ENCODE results near the gene GMNN. TPM values are rescaled to one million over a fixed set of nuclear protein-coding genes. Genes with fewer than 3 reads are reported as not detected.

GMNN gene
- total RNA-seq, 6 donors from 2014 or later = 6.5 to 10.3 (median 8.9) TPM

DNA sequence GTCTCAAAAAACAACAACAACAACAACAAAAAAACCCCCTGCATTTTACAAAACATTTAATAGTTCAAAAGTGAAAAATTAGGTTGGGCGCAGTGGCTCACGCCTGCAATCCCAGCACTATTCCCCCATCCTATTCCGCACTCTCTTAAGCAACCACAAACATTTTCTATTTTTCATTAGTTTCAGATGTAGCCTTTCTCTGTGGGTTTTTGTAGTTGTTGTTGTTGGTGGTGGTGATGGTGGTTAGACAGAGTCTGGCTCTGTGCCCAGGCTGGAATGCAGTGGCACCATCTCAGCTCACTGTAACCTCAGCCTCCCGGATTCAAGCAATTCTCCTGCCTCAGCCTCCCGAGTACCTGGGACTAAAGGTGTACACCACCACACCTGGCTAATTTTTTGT is 6.4 kb upstream of the GMNN start:
- ATAC-seq (ENCODE audit: low FRiP score in 2 of 2) = no peak
- TF ChIP-seq EP300 (IDR thresholded peaks at IDR 0.05) (no peak), POLR2A (IDR thresholded peaks at IDR 0.05) (no peak), POLR2AphosphoS5 (IDR thresholded peaks at IDR 0.05) (no peak)
- TF ChIP-seq, protein P1, sequence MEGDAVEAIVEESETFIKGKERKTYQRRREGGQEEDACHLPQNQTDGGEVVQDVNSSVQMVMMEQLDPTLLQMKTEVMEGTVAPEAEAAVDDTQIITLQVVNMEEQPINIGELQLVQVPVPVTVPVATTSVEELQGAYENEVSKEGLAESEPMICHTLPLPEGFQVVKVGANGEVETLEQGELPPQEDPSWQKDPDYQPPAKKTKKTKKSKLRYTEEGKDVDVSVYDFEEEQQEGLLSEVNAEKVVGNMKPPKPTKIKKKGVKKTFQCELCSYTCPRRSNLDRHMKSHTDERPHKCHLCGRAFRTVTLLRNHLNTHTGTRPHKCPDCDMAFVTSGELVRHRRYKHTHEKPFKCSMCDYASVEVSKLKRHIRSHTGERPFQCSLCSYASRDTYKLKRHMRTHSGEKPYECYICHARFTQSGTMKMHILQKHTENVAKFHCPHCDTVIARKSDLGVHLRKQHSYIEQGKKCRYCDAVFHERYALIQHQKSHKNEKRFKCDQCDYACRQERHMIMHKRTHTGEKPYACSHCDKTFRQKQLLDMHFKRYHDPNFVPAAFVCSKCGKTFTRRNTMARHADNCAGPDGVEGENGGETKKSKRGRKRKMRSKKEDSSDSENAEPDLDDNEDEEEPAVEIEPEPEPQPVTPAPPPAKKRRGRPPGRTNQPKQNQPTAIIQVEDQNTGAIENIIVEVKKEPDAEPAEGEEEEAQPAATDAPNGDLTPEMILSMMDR (IDR thresholded peaks at IDR 0.05) = no peak
- WGBS, 2 donors = 91 to 96% methylated on average over 5 of the region's 5 CpGs

DNA sequence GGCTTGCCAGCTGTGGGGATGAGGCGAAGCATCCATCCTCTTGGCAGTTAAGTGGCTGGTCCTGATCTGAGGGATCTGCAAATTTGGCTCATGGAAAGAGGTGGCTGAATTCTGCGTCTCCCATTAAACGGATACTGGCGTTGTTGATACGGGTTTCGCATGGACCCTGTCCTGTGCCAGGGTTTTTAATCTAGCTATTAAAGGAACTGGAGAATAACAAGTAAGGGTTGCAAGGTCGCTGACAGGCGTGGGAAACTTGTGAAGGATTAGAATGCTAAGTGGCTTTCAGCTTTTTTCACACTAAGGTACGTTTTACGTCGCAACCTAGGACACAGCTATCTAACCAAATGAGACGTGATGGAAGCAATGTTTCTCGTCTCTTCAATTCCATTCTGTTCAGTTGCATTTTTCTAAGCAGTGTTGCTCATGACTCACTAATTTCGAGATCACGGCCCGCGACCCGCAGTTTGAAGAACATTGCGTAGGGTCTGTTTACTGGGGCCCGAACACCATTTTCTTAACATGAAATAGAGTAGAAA is 852 bp downstream of the GMNN start:
- no peak for ATAC-seq (ENCODE audit: low FRiP score in 2 of 2)
- peaks cover 0 to 2% (median 0%) of the 10 kb centered on the region in 4 donors for H3K36me3 ChIP-seq
- no peak for TF ChIP-seq EP300 (IDR thresholded peaks at IDR 0.05)
- TF ChIP-seq POLR2AphosphoS5 (IDR thresholded peaks at IDR 0.05) = no peak
- TF ChIP-seq, protein P1 (IDR thresholded peaks at IDR 0.05) = no peak
- TF ChIP-seq POLR2A (IDR thresholded peaks at IDR 0.05) = no peak
- H3K27ac ChIP-seq = peak overlapping the region; percentile 84 to 99 (median 90)
- 3 to 8% methylated on average over 19 to 20 of the region's 20 CpGs for WGBS, 2 donors
- peaks cover 9 to 17% (median 15%) of the 10 kb centered on the region in 4 donors for H3K4me1 ChIP-seq
- H3K9me3 ChIP-seq = no peaks in the 10 kb centered on the region
- no peaks in the 10 kb centered on the region for H3K27me3 ChIP-seq
- no peak for DNase-seq
- H3K4me3 ChIP-seq = peak overlapping the region; percentile 71 to 100 (median 90)

More for the DNA sequence above, 6.4 kb upstream of the GMNN start:
- Histone ChIP-seq H3K4me3 (no peak overlapping the region), H3K36me3 (no peaks in the 10 kb centered on the region), H3K9me3 (no peaks in the 10 kb centered on the region), H3K4me1 (peaks cover 0 to 1% (median 0%) of the 10 kb centered on the region in 4 donors), H3K27me3 (no peaks in the 10 kb centered on the region), H3K27ac (no peak overlapping the region)
- no peak for DNase-seq

DNA sequence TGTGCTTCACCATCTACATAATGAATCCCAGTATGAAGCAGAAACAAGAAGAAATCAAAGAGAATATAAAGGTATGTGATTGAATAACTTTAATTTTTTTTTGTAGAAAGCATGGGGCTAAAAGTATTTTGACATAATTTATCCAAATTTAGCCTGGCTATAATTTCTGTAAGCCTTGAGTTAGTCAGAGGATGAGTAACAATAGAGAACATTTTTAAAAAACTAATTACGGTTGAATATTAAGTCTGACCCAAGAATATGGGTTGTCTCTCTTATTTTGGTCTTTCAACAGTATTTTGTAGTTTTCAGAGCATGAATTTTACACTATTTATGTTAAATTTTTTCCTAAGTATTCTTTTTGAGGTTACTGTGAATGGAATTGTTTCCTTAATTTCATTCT is 2.5 kb downstream of the GMNN start:
- no peaks in the 10 kb centered on the region for H3K9me3 ChIP-seq
- no peaks in the 10 kb centered on the region for H3K27me3 ChIP-seq
- no peak overlapping the region for H3K27ac ChIP-seq
- ATAC-seq (ENCODE audit: low FRiP score in 2 of 2) (no peak), DNase-seq (no peak)
- no peak overlapping the region for H3K4me3 ChIP-seq
- H3K36me3 ChIP-seq = peaks cover 0 to 16% (median 2%) of the 10 kb centered on the region in 4 donors
- TF ChIP-seq EP300 (IDR thresholded peaks at IDR 0.05) (no peak), POLR2AphosphoS5 (IDR thresholded peaks at IDR 0.05) (no peak), POLR2A (IDR thresholded peaks at IDR 0.05) (no peak)
- TF ChIP-seq, protein P1 (IDR thresholded peaks at IDR 0.05) = no peak
- peaks cover 9 to 17% (median 15%) of the 10 kb centered on the region in 4 donors for H3K4me1 ChIP-seq
- WGBS, 2 donors = 85 to 92% methylated on average over 1 of the region's 1 CpG

DNA sequence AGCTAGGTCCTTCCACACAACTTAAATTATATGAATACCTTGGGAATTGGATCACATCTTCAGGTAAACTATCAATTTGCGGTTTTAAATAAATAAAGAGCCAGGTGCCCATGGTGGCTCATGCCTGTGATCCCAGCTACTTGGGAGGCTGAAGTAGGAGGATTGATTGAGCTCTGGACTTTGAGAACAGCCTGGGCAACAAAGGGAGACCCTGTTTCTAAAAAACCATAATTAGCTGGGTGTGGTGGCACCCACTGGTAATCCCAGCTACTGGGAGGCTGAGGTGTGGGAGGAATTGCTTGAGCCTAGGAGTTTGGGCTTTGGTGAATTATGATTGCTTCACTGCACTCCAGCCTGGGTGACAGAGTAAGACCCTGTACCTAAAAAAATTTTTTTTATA is 3.4 kb downstream of the GMNN start:
- no peak for DNase-seq
- H3K4me1 ChIP-seq = peaks cover 9 to 17% (median 15%) of the 10 kb centered on the region in 4 donors
- H3K27ac ChIP-seq = no peak overlapping the region
- TF ChIP-seq POLR2A (IDR thresholded peaks at IDR 0.05) = no peak
- TF ChIP-seq, protein P1 (IDR thresholded peaks at IDR 0.05) = no peak
- TF ChIP-seq POLR2AphosphoS5 (IDR thresholded peaks at IDR 0.05) = no peak
- no peak for TF ChIP-seq EP300 (IDR thresholded peaks at IDR 0.05)
- no peak overlapping the region for H3K4me3 ChIP-seq
- no peaks in the 10 kb centered on the region for H3K9me3 ChIP-seq
- 97 to 100% methylated on average over 1 of the region's 1 CpG for WGBS, 2 donors
- H3K36me3 ChIP-seq = peaks cover 0 to 25% (median 4%) of the 10 kb centered on the region in 4 donors
- ATAC-seq (ENCODE audit: low FRiP score in 2 of 2) = no peak
- H3K27me3 ChIP-seq = no peaks in the 10 kb centered on the region

DNA sequence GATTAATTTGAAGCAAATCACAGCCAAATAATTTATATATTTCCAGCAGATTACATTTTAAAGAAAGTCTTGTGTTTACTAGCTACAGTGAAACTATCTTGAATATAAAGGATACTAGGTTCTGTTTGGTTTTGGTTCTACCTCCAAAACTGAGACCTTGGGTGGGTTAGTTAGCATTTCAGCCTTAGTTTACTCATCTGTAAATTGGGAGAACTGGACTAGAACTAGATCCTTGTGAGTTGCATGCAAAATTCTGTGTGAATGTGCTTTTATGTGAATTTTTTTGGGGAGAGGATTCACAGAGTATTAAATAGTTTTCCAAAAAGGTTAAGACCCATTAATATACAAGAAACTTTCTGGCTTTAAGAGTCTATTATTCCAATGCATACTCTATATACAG is 4.1 kb downstream of the GMNN start:
- no peak for TF ChIP-seq EP300 (IDR thresholded peaks at IDR 0.05)
- TF ChIP-seq, protein P1 (IDR thresholded peaks at IDR 0.05) = no peak
- no peak for TF ChIP-seq POLR2A (IDR thresholded peaks at IDR 0.05)
- no peak for TF ChIP-seq POLR2AphosphoS5 (IDR thresholded peaks at IDR 0.05)
- no peaks in the 10 kb centered on the region for H3K9me3 ChIP-seq
- H3K4me1 ChIP-seq = peaks cover 9 to 17% (median 15%) of the 10 kb centered on the region in 4 donors

More for the DNA sequence above, 4.1 kb downstream of the GMNN start:
- H3K4me3 ChIP-seq = no peak overlapping the region
- no peaks in the 10 kb centered on the region for H3K27me3 ChIP-seq
- no peak for DNase-seq
- no peak for ATAC-seq (ENCODE audit: low FRiP score in 2 of 2)
- no peak overlapping the region for H3K27ac ChIP-seq
- peaks cover 0 to 25% (median 4%) of the 10 kb centered on the region in 4 donors for H3K36me3 ChIP-seq

Data from upper lobe of left lung (tissue), 6 donors.